Hepatocyte (in vitro differentiated cells): ENCODE measurements around the gene CCDC81. TPM values are rescaled to one million over a fixed set of nuclear protein-coding genes. Genes with fewer than 3 reads are reported as not detected.

Experiments
- DNase-seq: peaks from one replicate; pipeline ENCODE4 v3.0.0-alpha.2; 2016; ENCODE audit warnings: low spot score
- H2AFZ ChIP-seq: fragments of 200-600 bp; sonication (generic); 2 replicates; pipeline ENCODE4 v1.6.0; 2016; ENCODE audit warnings: antibody characterized with exemption, mild to moderate bottlenecking
- H3K27ac ChIP-seq: fragments of 200-600 bp; sonication (generic); 2 replicates; pipeline ENCODE4 v1.5.1; 2016; ENCODE audit warnings: mild to moderate bottlenecking
- H3K27me3 ChIP-seq: fragments of 200-600 bp; sonication (generic); 2 replicates; pipeline ENCODE4 v1.6.1; 2016
- H3K36me3 ChIP-seq: fragments of 200-600 bp; sonication (generic); replicated peaks from 2 replicates; pipeline ENCODE4 v1.5.1; 2016; ENCODE audit warnings: low read depth; ENCODE audit not compliant: insufficient read depth
- H3K4me1 ChIP-seq: fragments of 200-600 bp; sonication (generic); 2 replicates; pipeline ENCODE4 v1.5.1; 2016; ENCODE audit warnings: mild to moderate bottlenecking, moderate library complexity; ENCODE audit not compliant: insufficient read depth
- H3K4me2 ChIP-seq: fragments of 200-600 bp; sonication (generic); 2 replicates; pipeline ENCODE4 v1.6.0; 2016
- H3K4me3 ChIP-seq: fragments of 200-600 bp; sonication (generic); 2 replicates; pipeline ENCODE4 v1.5.1; 2016; ENCODE audit warnings: mild to moderate bottlenecking
- H3K79me2 ChIP-seq: fragments of 200-600 bp; sonication (generic); 2 replicates; pipeline ENCODE4 v1.6.0; 2017; ENCODE audit warnings: mild to moderate bottlenecking
- H3K9me2 ChIP-seq: fragments of 200-600 bp; sonication (generic); replicated peaks from 2 replicates; pipeline ENCODE4 v1.6.0; 2017; ENCODE audit warnings: mild to moderate bottlenecking; ENCODE audit not compliant: insufficient read depth
- H3K9me3 ChIP-seq: fragments of 200-600 bp; sonication (generic); 2 replicates; pipeline ENCODE4 v1.5.1; 2016; ENCODE audit warnings: low read depth, mild to moderate bottlenecking
- H4K20me1 ChIP-seq: fragments of 200-600 bp; sonication (generic); 2 replicates; pipeline ENCODE4 v1.6.0; 2016; ENCODE audit warnings: mild to moderate bottlenecking; ENCODE audit not compliant: insufficient read depth, poor library complexity, severe bottlenecking
- CTCF ChIP-seq: fragments of 200-600 bp; sonication (generic); IDR thresholded peaks from 2 replicates; pipeline ENCODE4 v1.5.1; 2016; ENCODE audit warnings: antibody characterized with exemption, mild to moderate bottlenecking; ENCODE audit not compliant: poor library complexity
- EZH2 ChIP-seq: fragments of 200-600 bp; sonication (generic); IDR thresholded peaks from 2 replicates; pipeline ENCODE4 v1.6.1; 2016; ENCODE audit warnings: antibody characterized with exemption, mild to moderate bottlenecking, borderline replicate concordance
- EZH2phosphoT487 ChIP-seq: fragments of 200-600 bp; sonication (generic); IDR thresholded peaks from one replicate; pipeline ENCODE4 v1.6.1; 2018; ENCODE audit warnings: antibody characterized with exemption, mild to moderate bottlenecking, low read depth, moderate library complexity; ENCODE audit not compliant: unreplicated experiment, severe bottlenecking
- WGBS: methylation state at CpG from one replicate; pipeline ENCODE4 v1.1.6; 2016; ENCODE audit warnings: low lambda C conversion rate; ENCODE audit errors: missing lambda C conversion rate; 5-methylcytosine and 5-hydroxymethylcytosine counted together
- polyA plus RNA-seq: library from polyadenylated mRNA; unstranded; fragments of >200 nt; fragmentation: Nextera tagmentation; extraction: Ambion mirVana; gene quantifications from 2 replicates; pipeline ENCODE4 v1.2.1, GENCODE V29; 2016
- total RNA-seq: library from RNA; depleted of rRNA; stranded (reverse); fragments of >200 nt; gene quantifications from 2 replicates; pipeline ENCODE4 v1.2.3, GENCODE V29; 2014

CCDC81 gene
- total and polyA plus RNA-seq, 2 experiments from 2014 or later: 0.16 to 0.33 TPM

GRCh38 chr11:86358720-86359119 is 16.0 kb upstream of the CCDC81 start:
- H3K36me3 ChIP-seq: no peaks in the 10 kb centered on the region
- no peaks in the 10 kb centered on the region for H3K4me1 ChIP-seq
- H3K79me2 ChIP-seq: no peaks in the 10 kb centered on the region
- H4K20me1 ChIP-seq: no peaks in the 10 kb centered on the region
- no peaks in the 10 kb centered on the region for H3K9me3 ChIP-seq
- WGBS: 76% methylated on average over 3 of the region's 3 CpGs
- H3K4me2 ChIP-seq: no peak overlapping the region
- no peak for DNase-seq
- H3K9me2 ChIP-seq: no peaks in the 10 kb centered on the region
- H3K27ac ChIP-seq: no peak overlapping the region
- TF ChIP-seq EZH2 (no peak), EZH2phosphoT487 (no peak), CTCF (no peak)
- no peak overlapping the region for H3K4me3 ChIP-seq
- H2AFZ ChIP-seq: no peak overlapping the region
- no peaks in the 10 kb centered on the region for H3K27me3 ChIP-seq

GRCh38 chr11:86360775-86361395 is 13.8 kb upstream of the CCDC81 start:
- no peaks in the 10 kb centered on the region for H3K9me2 ChIP-seq
- peak; percentile 40 for DNase-seq
- no peak overlapping the region for H3K4me2 ChIP-seq
- TF ChIP-seq EZH2 (no peak), CTCF (peak; percentile 50), EZH2phosphoT487 (no peak)
- no peak overlapping the region for H2AFZ ChIP-seq
- H3K27ac ChIP-seq: no peak overlapping the region
- H3K27me3 ChIP-seq: no peaks in the 10 kb centered on the region
- H3K4me1 ChIP-seq: no peaks in the 10 kb centered on the region
- H3K4me3 ChIP-seq: no peak overlapping the region
- no peaks in the 10 kb centered on the region for H3K36me3 ChIP-seq
- WGBS: 48% methylated on average over 2 of the region's 2 CpGs
- no peaks in the 10 kb centered on the region for H4K20me1 ChIP-seq
- no peaks in the 10 kb centered on the region for H3K79me2 ChIP-seq
- no peaks in the 10 kb centered on the region for H3K9me3 ChIP-seq

GRCh38 chr11:86363424-86363823 is 11.3 kb upstream of the CCDC81 start:
- no peak for DNase-seq
- TF ChIP-seq EZH2phosphoT487 (no peak), EZH2 (no peak), CTCF (no peak)
- Histone ChIP-seq H3K4me1 (no peaks in the 10 kb centered on the region), H3K4me3 (no peak overlapping the region), H3K9me2 (no peaks in the 10 kb centered on the region), H3K4me2 (no peak overlapping the region), H4K20me1 (no peaks in the 10 kb centered on the region), H3K79me2 (no peaks in the 10 kb centered on the region), H3K27ac (no peak overlapping the region), H2AFZ (no peak overlapping the region), H3K9me3 (no peaks in the 10 kb centered on the region), H3K36me3 (no peaks in the 10 kb centered on the region), H3K27me3 (no peaks in the 10 kb centered on the region)
- WGBS: 93% methylated on average over 1 of the region's 1 CpG
